ENCODE results near the gene MYL12A. TPM values are rescaled to one million over a fixed set of nuclear protein-coding genes. Genes with fewer than 3 reads are reported as not detected.

Gene MYL12A
- total RNA-seq, 1 experiment from 2014 or later, result 284 TPM

DNA sequence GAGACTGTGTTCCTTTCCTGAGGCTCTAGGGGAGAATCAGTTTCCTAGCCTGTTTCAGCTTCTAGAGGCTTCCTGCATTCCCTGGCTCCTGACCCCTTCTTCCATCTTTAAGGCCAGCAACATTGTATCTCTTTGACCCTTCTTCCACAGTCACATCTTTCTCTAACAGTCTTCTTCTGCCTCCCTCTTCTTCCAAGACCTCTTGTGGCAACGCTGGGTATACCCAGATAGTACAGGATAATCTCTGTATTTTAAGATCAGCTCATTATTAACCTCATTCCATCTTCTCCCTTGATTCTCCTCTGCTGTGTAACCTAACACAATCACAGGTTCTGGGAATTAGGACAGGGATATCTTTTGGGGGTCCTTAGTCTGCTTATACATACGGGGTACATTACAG is 8.9 kb upstream of the MYL12A start:
- TF ChIP-seq, protein P1, sequence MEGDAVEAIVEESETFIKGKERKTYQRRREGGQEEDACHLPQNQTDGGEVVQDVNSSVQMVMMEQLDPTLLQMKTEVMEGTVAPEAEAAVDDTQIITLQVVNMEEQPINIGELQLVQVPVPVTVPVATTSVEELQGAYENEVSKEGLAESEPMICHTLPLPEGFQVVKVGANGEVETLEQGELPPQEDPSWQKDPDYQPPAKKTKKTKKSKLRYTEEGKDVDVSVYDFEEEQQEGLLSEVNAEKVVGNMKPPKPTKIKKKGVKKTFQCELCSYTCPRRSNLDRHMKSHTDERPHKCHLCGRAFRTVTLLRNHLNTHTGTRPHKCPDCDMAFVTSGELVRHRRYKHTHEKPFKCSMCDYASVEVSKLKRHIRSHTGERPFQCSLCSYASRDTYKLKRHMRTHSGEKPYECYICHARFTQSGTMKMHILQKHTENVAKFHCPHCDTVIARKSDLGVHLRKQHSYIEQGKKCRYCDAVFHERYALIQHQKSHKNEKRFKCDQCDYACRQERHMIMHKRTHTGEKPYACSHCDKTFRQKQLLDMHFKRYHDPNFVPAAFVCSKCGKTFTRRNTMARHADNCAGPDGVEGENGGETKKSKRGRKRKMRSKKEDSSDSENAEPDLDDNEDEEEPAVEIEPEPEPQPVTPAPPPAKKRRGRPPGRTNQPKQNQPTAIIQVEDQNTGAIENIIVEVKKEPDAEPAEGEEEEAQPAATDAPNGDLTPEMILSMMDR (conservative IDR thresholded peaks at IDR 0.05), result peak; percentile 22; the same call in 1 of the 3 replicates
- no CpG with 5 or more reads among the region's 2 CpGs for WGBS (ENCODE audit: extremely low coverage, insufficient read length, low lambda C conversion rate)
- H3K4ac ChIP-seq (ENCODE audit: low read depth, low read length), result no peak overlapping the region

More for the DNA sequence above, 8.9 kb upstream of the MYL12A start:
- Histone ChIP-seq H2BK20ac (ENCODE audit: low read depth, low read length, poor library complexity, severe bottlenecking) (no peak overlapping the region), H2BK5ac (ENCODE audit: insufficient read length, low read length) (no peak overlapping the region), H4K91ac (ENCODE audit: insufficient read length, low read depth, low read length) (no peak overlapping the region), H2BK120ac (ENCODE audit: low read depth, low read length, poor library complexity, severe bottlenecking) (no peak overlapping the region), H3T11ph (ENCODE audit: low read length) (no peak overlapping the region), H3K18ac (ENCODE audit: insufficient read length, low read depth, low read length) (no peak overlapping the region), H4K5ac (ENCODE audit: insufficient read length, low read depth, low read length) (no peak overlapping the region), H4K8ac (replicated peaks; ENCODE audit: insufficient read length, low read depth, low read length) (no peak overlapping the region), H3K4me1 (ENCODE audit: insufficient read depth, low read length) (no peaks in the 10 kb centered on the region), H3K23ac (ENCODE audit: insufficient read length, low read depth, low read length) (no peak overlapping the region), H3K79me2 (ENCODE audit: insufficient read depth, low read length) (no peaks in the 10 kb centered on the region), H2AFZ (ENCODE audit: low read length) (no peak overlapping the region), H3K9me3 (ENCODE audit: control insufficient read depth, low read depth, low read length) (no peaks in the 10 kb centered on the region), H4K20me1 (ENCODE audit: control insufficient read depth, insufficient read depth, insufficient read length) (no peaks in the 10 kb centered on the region), H3K14ac (ENCODE audit: insufficient read depth, low read length) (no peak overlapping the region), H2AK5ac (ENCODE audit: insufficient read length, low read length) (no peak overlapping the region), H2BK12ac (ENCODE audit: insufficient read length, low read depth, low read length) (no peak overlapping the region), H3K27me3 (ENCODE audit: insufficient read depth, low read length) (no peaks in the 10 kb centered on the region), H3K79me1 (ENCODE audit: insufficient read depth, low read depth, low read length, poor library complexity, severe bottlenecking) (no peaks in the 10 kb centered on the region), H3K9ac (ENCODE audit: extremely low read depth, insufficient read length, low read length) (no peak overlapping the region), H2BK15ac (ENCODE audit: low read depth, low read length) (no peak overlapping the region), H3K23me2 (ENCODE audit: insufficient read length, low read depth, low read length, poor library complexity, severe bottlenecking) (no peaks in the 10 kb centered on the region), H3K4me2 (ENCODE audit: insufficient read depth, insufficient read length, low read length) (no peak overlapping the region), H3K56ac (ENCODE audit: insufficient read length, low read depth, low read length) (no peak overlapping the region), H3K27ac (ENCODE audit: insufficient read length, low read depth, low read length) (no peak overlapping the region)
- no peak overlapping the region for H3K27ac Mint-ChIP-seq
- no peaks in the 10 kb centered on the region for H3K27me3 Mint-ChIP-seq (ENCODE audit: low read depth)
- H3K9me3 Mint-ChIP-seq, result peaks cover 32 to 43% of the 10 kb centered on the region in 2 experiments
- peaks cover 20 to 31% (median 24%) of the 10 kb centered on the region in 3 experiments; a peak in 6 of 7 replicates for H3K36me3 Mint-ChIP-seq (ENCODE audit: insufficient read depth in 1 of 3, low read depth in 3 of 3)
- no peaks in the 10 kb centered on the region for H3K4me1 Mint-ChIP-seq
- DNase-seq, result no peak
- no peak overlapping the region for H3K4me3 Mint-ChIP-seq
